Gastrocnemius medialis (tissue), 4 donors: ENCODE results near the gene FAXDC2. TPM values are rescaled to one million over a fixed set of nuclear protein-coding genes. Genes with fewer than 3 reads are reported as not detected.

Experiments
- ATAC-seq, 2 donors: fragments of 150-250 bp; one replicate each; pipeline ENCODE4 v1.9.1; 2016
- DNase-seq, 2 donors: peaks; one replicate each; pipeline ENCODE4 v3.0.0-alpha.2; 2019
- H3K27ac ChIP-seq, 4 donors: fragments of 200-600 bp; sonication (generic); 1 replicate in 1 of 4; 2 replicates in 3 of 4; pipeline ENCODE4 v1.5.1; 2016 to 2018; ENCODE audit warnings: mild to moderate bottlenecking in 2 of 4, moderate library complexity in 1 of 4
- H3K27me3 ChIP-seq, 3 donors: fragments of 200-600 bp; sonication (generic) in 2 of 3; 1 replicate in 1 of 3; 2 replicates in 2 of 3; pipeline versions ENCODE4 v1.5.1 to v1.6.0; 2016 to 2019; ENCODE audit warnings: mild to moderate bottlenecking in 1 of 3, moderate library complexity in 1 of 3
- H3K36me3 ChIP-seq, 2 donors: fragments of 200-600 bp; sonication (generic) in 1 of 2; one replicate each; pipeline ENCODE4 v1.5.1; 2017 to 2018
- H3K4me1 ChIP-seq, 2 donors: fragments of 200-600 bp; sonication (generic) in 1 of 2; one replicate each; pipeline ENCODE4 v1.5.1; 2016 to 2017; ENCODE audit warnings: mild to moderate bottlenecking in 2 of 2
- H3K4me3 ChIP-seq, 4 donors: fragments of 200-600 bp; sonication (generic) in 3 of 4; 1 replicate in 1 of 4; 2 replicates in 3 of 4; pipeline ENCODE4 v1.5.1; 2016 to 2019; ENCODE audit warnings: mild to moderate bottlenecking in 2 of 4
- H3K9me3 ChIP-seq, 3 donors: fragments of 200-600 bp; sonication (generic) in 2 of 3; 1 replicate in 1 of 3; 2 replicates in 2 of 3; pipeline ENCODE4 v1.5.1; 2016 to 2019
- CTCF ChIP-seq, 5 experiments: fragments of 450-650 bp in 3 of 5; fragments of 200-600 bp in 2 of 5; sonication (generic) in 2 of 5; IDR thresholded peaks in 4 of 5; conservative IDR thresholded peaks in 1 of 5; 1 replicate in 4 of 5; 2 replicates in 1 of 5; pipeline ENCODE4 v1.5.1; 2016 to 2019; ENCODE audit warnings: antibody characterized with exemption in 5 of 5, mild to moderate bottlenecking in 3 of 5, moderate library complexity in 3 of 5
- POLR2A ChIP-seq, 2 donors: fragments of 450-650 bp; IDR thresholded peaks; one replicate each; pipeline ENCODE4 v1.6.1; 2017; ENCODE audit warnings: antibody characterized with exemption in 2 of 2, mild to moderate bottlenecking in 2 of 2, moderate library complexity in 2 of 2
- in situ Hi-C, 4 donors: fragments of 200-750 bp; cut with MboI; loops; one replicate each; pipeline versions ENCODE4 v1.15.0 to v1.8.0; 2017; ENCODE audit warnings: low sequenced_read_pairs in 4 of 4
- intact Hi-C: fragments of 100-400 bp; cut with DNase I; formaldehyde crosslinking; loops from one replicate; pipeline ENCODE4 v1.15.1; 2023; ENCODE audit warnings: low total_unique reads
- total RNA-seq, 4 donors: library from RNA; depleted of rRNA; stranded (reverse); fragments of >200 nt; gene quantifications; one replicate each; pipeline versions ENCODE4 v1.1.0 to v1.2.3, GENCODE V29; 2016

FAXDC2 gene
- total RNA-seq, 4 donors from 2014 or later, result 4.4 to 12.5 (median 6.4) TPM

GRCh38 chr5:154851351-154851750, 948 bp upstream of the FAXDC2 start:
- intact Hi-C loops, result loop anchor here (10.0 kb wide), 1 partner anchor 1743 kb away; no protein-coding TSS in a partner anchor
- no peak for TF ChIP-seq CTCF (IDR thresholded peaks at IDR 0.05 in 4 of 5, conservative IDR thresholded peaks at IDR 0.05 in 1 of 5)
- Histone ChIP-seq H3K36me3 (no peaks in the 10 kb centered on the region), H3K4me1 (peaks cover 26 to 27% of the 10 kb centered on the region in 2 donors), H3K27me3 (no peaks in the 10 kb centered on the region), H3K4me3 (no peak overlapping the region), H3K9me3 (no peaks in the 10 kb centered on the region), H3K27ac (peak overlapping the region; percentile 61 to 84 (median 77))
- in situ Hi-C loops, result no loop called here
- no peak for ATAC-seq
- DNase-seq, result no peak

GRCh38 chr5:154849791-154850201, 607 bp downstream of the FAXDC2 start:
- in situ Hi-C loops, result no loop called here
- peaks cover 26 to 27% of the 10 kb centered on the region in 2 donors for H3K4me1 ChIP-seq
- H3K27me3 ChIP-seq, result no peaks in the 10 kb centered on the region
- peak; percentile 31 to 40 for ATAC-seq
- TF ChIP-seq CTCF (IDR thresholded peaks at IDR 0.05 in 4 of 5, conservative IDR thresholded peaks at IDR 0.05 in 1 of 5) (no peak), POLR2A (IDR thresholded peaks at IDR 0.05) (no peak)
- DNase-seq, result no peak
- H3K9me3 ChIP-seq, result no peaks in the 10 kb centered on the region
- peak overlapping the region; percentile 61 to 84 (median 77) for H3K27ac ChIP-seq
- peak overlapping the region; percentile 47 to 65 (median 56) for H3K4me3 ChIP-seq
- intact Hi-C loops, result loop anchor here (1.0 to 10.0 kb wide), 2 partner anchors 66 to 1745 kb away; no protein-coding TSS in a partner anchor
- H3K36me3 ChIP-seq, result no peaks in the 10 kb centered on the region

GRCh38 chr5:154849264-154849785, 1.1 kb downstream of the FAXDC2 start:
- DNase-seq (no peak), ATAC-seq (no peak)
- Histone ChIP-seq H3K4me3 (peak overlapping the region; percentile 47 to 65 (median 56)), H3K9me3 (no peaks in the 10 kb centered on the region), H3K27me3 (no peaks in the 10 kb centered on the region), H3K36me3 (no peaks in the 10 kb centered on the region), H3K4me1 (peaks cover 26 to 27% of the 10 kb centered on the region in 2 donors), H3K27ac (peak overlapping the region; percentile 61 to 84 (median 77))
- in situ Hi-C loops, result no loop called here
- TF ChIP-seq POLR2A (IDR thresholded peaks at IDR 0.05), result no peak
- no peak for TF ChIP-seq CTCF (IDR thresholded peaks at IDR 0.05 in 4 of 5, conservative IDR thresholded peaks at IDR 0.05 in 1 of 5)
- intact Hi-C loops, result no loop called here

GRCh38 chr5:154844809-154845208, 5.6 kb downstream of the FAXDC2 start:
- DNase-seq, result no peak
- H3K27ac ChIP-seq, result no peak overlapping the region
- H3K27me3 ChIP-seq, result no peaks in the 10 kb centered on the region
- peaks cover 11 to 12% of the 10 kb centered on the region in 2 donors for H3K4me1 ChIP-seq
- intact Hi-C loops (no loop called here), in situ Hi-C loops (no loop called here)
- no peaks in the 10 kb centered on the region for H3K9me3 ChIP-seq
- TF ChIP-seq CTCF (IDR thresholded peaks at IDR 0.05 in 4 of 5, conservative IDR thresholded peaks at IDR 0.05 in 1 of 5) (no peak), POLR2A (IDR thresholded peaks at IDR 0.05) (no peak)
- H3K36me3 ChIP-seq, result no peaks in the 10 kb centered on the region
- no peak overlapping the region for H3K4me3 ChIP-seq
- no peak for ATAC-seq
